Smooth muscle cell (in vitro differentiated cells): ENCODE measurements around the gene RADIL. TPM values are rescaled to one million over a fixed set of nuclear protein-coding genes. Genes with fewer than 3 reads are reported as not detected.

Source experiments
- DNase-seq: peaks from one replicate; lab custom pipeline; 2025; ENCODE audit not compliant: unreplicated experiment; lab: John Stamatoyannopoulos, UW
- H2AFZ ChIP-seq: fragments of 200-600 bp; sonication (generic); 2 replicates; pipeline ENCODE4 v1.6.0; 2016; ENCODE audit warnings: antibody characterized with exemption, low read depth, mild to moderate bottlenecking
- H3F3A ChIP-seq: fragments of 200-600 bp; sonication (generic); 2 replicates; pipeline ENCODE4 v1.6.0; 2017; ENCODE audit warnings: antibody characterized with exemption, low read depth
- H3K27ac ChIP-seq: fragments of 200-600 bp; sonication (generic); 2 replicates; pipeline ENCODE4 v1.5.1; 2016; ENCODE audit warnings: low read depth, mild to moderate bottlenecking
- H3K27me3 ChIP-seq: fragments of 200-600 bp; sonication (generic); 2 replicates; pipeline ENCODE4 v1.6.1; 2016; ENCODE audit warnings: low read depth, mild to moderate bottlenecking
- H3K36me3 ChIP-seq: fragments of 200-600 bp; sonication (generic); 2 replicates; pipeline ENCODE4 v1.5.1; 2016; ENCODE audit warnings: low read depth
- H3K4me1 ChIP-seq: fragments of 200-600 bp; sonication (generic); 2 replicates; pipeline ENCODE4 v1.5.1; 2016; ENCODE audit warnings: low read depth
- H3K4me2 ChIP-seq: fragments of 200-600 bp; sonication (generic); 2 replicates; pipeline ENCODE4 v1.6.0; 2016; ENCODE audit warnings: mild to moderate bottlenecking
- H3K4me3 ChIP-seq: fragments of 200-600 bp; sonication (generic); 2 replicates; pipeline ENCODE4 v1.5.1; 2016; ENCODE audit warnings: mild to moderate bottlenecking
- H3K79me2 ChIP-seq: fragments of 200-600 bp; sonication (generic); 2 replicates; pipeline ENCODE4 v1.6.0; 2016; ENCODE audit warnings: low read depth, mild to moderate bottlenecking
- H3K9ac ChIP-seq: fragments of 200-600 bp; sonication (generic); 2 replicates; pipeline ENCODE4 v1.6.0; 2016; ENCODE audit warnings: low read depth
- H3K9me3 ChIP-seq: fragments of 200-600 bp; sonication (generic); replicated peaks from 2 replicates; pipeline ENCODE4 v1.5.1; 2016; ENCODE audit warnings: low read depth
- H4K20me1 ChIP-seq: fragments of 200-600 bp; sonication (generic); 2 replicates; pipeline ENCODE4 v1.6.0; 2016; ENCODE audit warnings: low read depth
- CTCF ChIP-seq: fragments of 200-600 bp; sonication (generic); IDR thresholded peaks from 2 replicates; pipeline ENCODE4 v1.5.1; 2017; ENCODE audit warnings: borderline replicate concordance, mild to moderate bottlenecking, antibody characterized with exemption; ENCODE audit not compliant: insufficient read depth, poor library complexity, severe bottlenecking
- WGBS: methylation state at CpG from one replicate; pipeline ENCODE4 v1.1.7; 2016; ENCODE audit warnings: low lambda C conversion rate; 5-methylcytosine and 5-hydroxymethylcytosine counted together
- polyA plus RNA-seq: library from polyadenylated mRNA; unstranded; fragments of >200 nt; fragmentation: Nextera tagmentation; extraction: Ambion mirVana; gene quantifications from 2 replicates; pipeline ENCODE4 v1.2.1, GENCODE V29; 2016
- total RNA-seq: library from RNA; depleted of rRNA; stranded (reverse); fragments of >200 nt; gene quantifications from 2 replicates; pipeline ENCODE4 v1.2.3, GENCODE V29; 2014

Gene RADIL
- total and polyA plus RNA-seq, 2 experiments from 2014 or later, result 4.7 to 10.7 TPM

GRCh38 chr7:4820405-4820966 lies 63.0 kb downstream of the RADIL start:
- H3K27me3 ChIP-seq, result no peaks in the 10 kb centered on the region
- WGBS, result 95% methylated on average over 13 of the region's 19 CpGs
- no peak overlapping the region for H2AFZ ChIP-seq

GRCh38 chr7:4819560-4820404 lies 63.7 kb downstream of the RADIL start:
- no peak for TF ChIP-seq CTCF
- Histone ChIP-seq H3K9me3 (no peaks in the 10 kb centered on the region), H3K4me3 (no peak overlapping the region), H4K20me1 (no peaks in the 10 kb centered on the region), H3K79me2 (no peaks in the 10 kb centered on the region), H3K27me3 (no peaks in the 10 kb centered on the region), H2AFZ (no peak overlapping the region), H3K4me1 (no peaks in the 10 kb centered on the region), H3K9ac (no peak overlapping the region), H3K36me3 (no peaks in the 10 kb centered on the region), H3F3A (no peaks in the 10 kb centered on the region), H3K4me2 (no peak overlapping the region), H3K27ac (no peak overlapping the region)
- 95% methylated on average over 38 of the region's 39 CpGs for WGBS
- no peak for DNase-seq

More at GRCh38 chr7:4820405-4820966, 63.0 kb downstream of the RADIL start:
- no peaks in the 10 kb centered on the region for H3F3A ChIP-seq
- H3K79me2 ChIP-seq, result no peaks in the 10 kb centered on the region
- H3K36me3 ChIP-seq, result no peaks in the 10 kb centered on the region
- TF ChIP-seq CTCF, result no peak
- no peak overlapping the region for H3K4me2 ChIP-seq
- H3K9me3 ChIP-seq, result no peaks in the 10 kb centered on the region
- H3K27ac ChIP-seq, result no peak overlapping the region
- no peak for DNase-seq
- H3K4me1 ChIP-seq, result no peaks in the 10 kb centered on the region
- no peaks in the 10 kb centered on the region for H4K20me1 ChIP-seq
- no peak overlapping the region for H3K9ac ChIP-seq
- no peak overlapping the region for H3K4me3 ChIP-seq

GRCh38 chr7:4818000-4818794 lies 65.3 kb downstream of the RADIL start:
- H4K20me1 ChIP-seq, result no peaks in the 10 kb centered on the region
- no peaks in the 10 kb centered on the region for H3K79me2 ChIP-seq
- 94% methylated on average over 32 of the region's 32 CpGs for WGBS
- no peaks in the 10 kb centered on the region for H3K27me3 ChIP-seq
- no peak overlapping the region for H3K4me3 ChIP-seq
- H3K27ac ChIP-seq, result no peak overlapping the region
- H3F3A ChIP-seq, result no peaks in the 10 kb centered on the region
- H3K36me3 ChIP-seq, result no peaks in the 10 kb centered on the region
- H3K9ac ChIP-seq, result no peak overlapping the region
- no peaks in the 10 kb centered on the region for H3K4me1 ChIP-seq
- DNase-seq, result no peak
- no peak overlapping the region for H2AFZ ChIP-seq
- no peaks in the 10 kb centered on the region for H3K9me3 ChIP-seq
- no peak overlapping the region for H3K4me2 ChIP-seq
- TF ChIP-seq CTCF, result no peak
